Measurements from ENCODE around the gene AP3B2.

- TF ChIP-seq EZH2 (IDR thresholded peaks at IDR 0.05; ENCODE audit: insufficient read depth, poor library complexity, severe bottlenecking) (no peak), EZH2phosphoT487 (IDR thresholded peaks at IDR 0.05; ENCODE audit: insufficient read depth, low read depth) (no peak)
Measured at GRCh38 chr15:82751308-82751707, 41.6 kb upstream of the AP3B2 start.

Data from GM23248 (cell line).